HG03039 (cell line): ENCODE data around the gene SORBS1.

Experiments used
- ATAC-seq: cut with Tn5 transposase; IDR thresholded peaks from one replicate; pipeline ENCODE4 v1.9.1; 2021; ENCODE audit warnings: mild to moderate bottlenecking, moderate library complexity; ENCODE audit not compliant: unreplicated experiment

Gene SORBS1

GRCh38 chr10:95330966-95331453 is 230.2 kb downstream of the SORBS1 start:
- ATAC-seq: no peak

- ATAC-seq: no peak
Observed at GRCh38 chr10:95329296-95329695, 231.9 kb downstream of the SORBS1 start.

GRCh38 chr10:95328013-95328412 is 233.2 kb downstream of the SORBS1 start:
- ATAC-seq: no peak

- ATAC-seq: no peak
Observed at GRCh38 chr10:95327367-95327766, 233.8 kb downstream of the SORBS1 start.

GRCh38 chr10:95326396-95326795 is 234.8 kb downstream of the SORBS1 start:
- ATAC-seq: no peak

- ATAC-seq: no peak
Observed at GRCh38 chr10:95325863-95326262, 235.3 kb downstream of the SORBS1 start.

GRCh38 chr10:95324436-95325268 is 236.5 kb downstream of the SORBS1 start:
- no peak for ATAC-seq

GRCh38 chr10:95321554-95322301 is 239.4 kb downstream of the SORBS1 start:
- ATAC-seq: no peak

GRCh38 chr10:95319239-95319638 is 241.9 kb downstream of the SORBS1 start:
- ATAC-seq: no peak

GRCh38 chr10:95315509-95315908 is 245.7 kb downstream of the SORBS1 start:
- ATAC-seq: no peak

GRCh38 chr10:95314192-95314918 is 246.8 kb downstream of the SORBS1 start:
- no peak for ATAC-seq

- ATAC-seq: no peak
Observed at GRCh38 chr10:95312986-95313495, 248.1 kb downstream of the SORBS1 start.

- ATAC-seq: no peak
Observed at GRCh38 chr10:95312257-95312656, 248.9 kb downstream of the SORBS1 start.

- ATAC-seq: peak; percentile 52
Observed at GRCh38 chr10:95309958-95310357, 251.2 kb downstream of the SORBS1 start.

GRCh38 chr10:95308389-95309302 is 252.5 kb downstream of the SORBS1 start:
- no peak for ATAC-seq

- no peak for ATAC-seq
Observed at GRCh38 chr10:95306851-95307250, 254.3 kb downstream of the SORBS1 start.

GRCh38 chr10:95306318-95306650 is 254.9 kb downstream of the SORBS1 start:
- ATAC-seq: no peak

GRCh38 chr10:95305606-95306317 is 255.4 kb downstream of the SORBS1 start:
- ATAC-seq: no peak

- ATAC-seq: no peak
Observed at GRCh38 chr10:95304976-95305375, 256.2 kb downstream of the SORBS1 start.

GRCh38 chr10:95304463-95304862 is 256.7 kb downstream of the SORBS1 start:
- ATAC-seq: no peak
